ENCODE data around the gene DPRX.
"Not testable (repeated sequence)": the region's sequence is repeated elsewhere in the genome, so short reads cannot be mapped to it uniquely, and the experiment has no call there.

The DPRX gene

GRCh38 chr19:53646144-53646543, 14.3 kb downstream of the DPRX start:
- DNase-seq (ENCODE audit: low read depth, low spot score) = no peak

- no peak for DNase-seq (ENCODE audit: low read depth, low spot score)
Measured at GRCh38 chr19:53647350-53647749, 15.6 kb downstream of the DPRX start.

- no peak for DNase-seq (ENCODE audit: low read depth, low spot score)
Measured at GRCh38 chr19:53647792-53648191, 16.0 kb downstream of the DPRX start.

- DNase-seq (ENCODE audit: low read depth, low spot score) = no peak
Measured at GRCh38 chr19:53649746-53650593, 18.2 kb downstream of the DPRX start.

GRCh38 chr19:53652476-53652875, 20.7 kb downstream of the DPRX start:
- no peak for DNase-seq (ENCODE audit: low read depth, low spot score)

GRCh38 chr19:53655042-53655665, 23.4 kb downstream of the DPRX start:
- no peak for DNase-seq (ENCODE audit: low read depth, low spot score)

GRCh38 chr19:53657330-53657729, 25.5 kb downstream of the DPRX start:
- DNase-seq (ENCODE audit: low read depth, low spot score) = no peak

- DNase-seq (ENCODE audit: low read depth, low spot score) = no peak
Measured at GRCh38 chr19:53657778-53658177, 26.0 kb downstream of the DPRX start.

GRCh38 chr19:53659292-53659691, 27.5 kb downstream of the DPRX start:
- DNase-seq (ENCODE audit: low read depth, low spot score) = no peak

- DNase-seq (ENCODE audit: low read depth, low spot score) = no peak
Measured at GRCh38 chr19:53660584-53660983, 28.8 kb downstream of the DPRX start.

GRCh38 chr19:53662209-53662608, 30.4 kb downstream of the DPRX start:
- DNase-seq (ENCODE audit: low read depth, low spot score) = no peak

- no peak for DNase-seq (ENCODE audit: low read depth, low spot score)
Measured at GRCh38 chr19:53664152-53664551, 32.4 kb downstream of the DPRX start.

GRCh38 chr19:53664760-53665159, 33.0 kb downstream of the DPRX start:
- DNase-seq (ENCODE audit: low read depth, low spot score) = no peak

- not testable (repeated sequence) for DNase-seq (ENCODE audit: low read depth, low spot score)
Measured at GRCh38 chr19:53666331-53666730, 34.5 kb downstream of the DPRX start.

GRCh38 chr19:53668804-53669203, 37.0 kb downstream of the DPRX start:
- not testable (repeated sequence) for DNase-seq (ENCODE audit: low read depth, low spot score)

GRCh38 chr19:53670345-53670744, 38.5 kb downstream of the DPRX start:
- DNase-seq (ENCODE audit: low read depth, low spot score) = no peak

- no peak for DNase-seq (ENCODE audit: low read depth, low spot score)
Measured at GRCh38 chr19:53671663-53672062, 39.9 kb downstream of the DPRX start.
